GM21529 (cell line): ENCODE data around the gene PRSS2.
A peak's percentile ranks its signal among the peaks of the same experiment; 100 is the strongest.
"Not testable (repeated sequence)": the region's sequence is repeated elsewhere in the genome, so short reads cannot be mapped to it uniquely, and the experiment has no call there.

Experiments
- ATAC-seq: cut with Tn5 transposase; IDR thresholded peaks from one replicate; pipeline ENCODE4 v1.9.1; 2021; ENCODE audit not compliant: unreplicated experiment

The PRSS2 gene

GRCh38 chr7:142770661-142771352 is at the start of gene PRSS2:
Gene PRSS2, plus strand, starts transcription at chr7:142770970. Its CDS starts 13 bp downstream, at chr7:142770983.
- ATAC-seq: peak; percentile 22

GRCh38 chr7:142720986-142721385 is 49.8 kb upstream of the PRSS2 start:
- no peak for ATAC-seq

- no peak for ATAC-seq
Measured at GRCh38 chr7:142722248-142722794, 48.4 kb upstream of the PRSS2 start.

- ATAC-seq: peak; percentile 90
Measured at GRCh38 chr7:142733271-142733670, 37.5 kb upstream of the PRSS2 start.

GRCh38 chr7:142739923-142740492 is 30.8 kb upstream of the PRSS2 start:
- ATAC-seq: peak; percentile 97

- no peak for ATAC-seq
Measured at GRCh38 chr7:142740786-142741185, 30.0 kb upstream of the PRSS2 start.

- not testable (repeated sequence) for ATAC-seq
Measured at GRCh38 chr7:142741932-142742331, 28.8 kb upstream of the PRSS2 start.

GRCh38 chr7:142745091-142745635 is 25.6 kb upstream of the PRSS2 start:
- ATAC-seq: no peak

- no peak for ATAC-seq
Measured at GRCh38 chr7:142745745-142746144, 25.0 kb upstream of the PRSS2 start.

GRCh38 chr7:142746264-142746663 is 24.5 kb upstream of the PRSS2 start:
- ATAC-seq: no peak

- not testable (repeated sequence) for ATAC-seq
Measured at GRCh38 chr7:142748410-142748809, 22.4 kb upstream of the PRSS2 start.

- no peak for ATAC-seq
Measured at GRCh38 chr7:142749218-142749993, 21.4 kb upstream of the PRSS2 start, which contains the start of gene PRSS1. Gene PRSS1, plus strand, starts transcription at chr7:142749472. Its CDS starts 13 bp downstream, at chr7:142749485.

- ATAC-seq: no peak
Measured at GRCh38 chr7:142750321-142750938, 20.3 kb upstream of the PRSS2 start.

GRCh38 chr7:142751526-142752175 is 19.1 kb upstream of the PRSS2 start:
- ATAC-seq: not testable (repeated sequence)

GRCh38 chr7:142752376-142753225 is 18.2 kb upstream of the PRSS2 start:
- no peak for ATAC-seq

- no peak for ATAC-seq
Measured at GRCh38 chr7:142753366-142753765, 17.4 kb upstream of the PRSS2 start.

GRCh38 chr7:142753925-142754491 is 16.8 kb upstream of the PRSS2 start:
- not testable (repeated sequence) for ATAC-seq

GRCh38 chr7:142754681-142755575 is 15.8 kb upstream of the PRSS2 start:
- ATAC-seq: no peak
